ENCODE results near the gene PLXNA4. TPM values are rescaled to one million over a fixed set of nuclear protein-coding genes. Genes with fewer than 3 reads are reported as not detected.

PLXNA4 gene
- total and polyA plus RNA-seq, 3 donors from 2014 or later, result 3.4 to 5.5 (median 3.8) TPM

DNA sequence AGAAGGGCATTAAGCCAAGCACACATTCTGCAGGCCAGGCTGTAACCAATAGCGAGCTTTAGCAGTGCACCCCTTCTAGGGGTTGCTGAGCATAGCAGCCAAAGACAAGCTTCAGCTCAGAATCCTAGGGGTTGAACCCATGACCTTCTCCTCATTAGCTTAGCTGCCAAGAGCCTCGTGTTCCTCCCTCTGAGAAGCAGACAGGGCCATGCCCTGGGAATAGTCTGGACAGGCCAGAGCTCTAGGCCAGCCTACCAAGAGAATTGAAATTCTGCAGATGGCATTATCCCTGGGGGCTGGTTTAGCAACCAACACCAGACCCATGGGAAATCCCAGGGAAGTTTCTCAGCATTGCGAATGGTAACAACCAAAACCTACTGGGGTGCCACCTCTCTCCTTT, 77.2 kb downstream of the PLXNA4 start:
- Histone ChIP-seq H3K4me3 (no peak overlapping the region), H3K4me1 (peaks cover 13% of the 10 kb centered on the region), H3K36me3 (ENCODE audit: low read depth, missing control alignments) (no peaks in the 10 kb centered on the region), H3K9me3 (no peaks in the 10 kb centered on the region), H3K27me3 (no peaks in the 10 kb centered on the region), H3K27ac (no peak overlapping the region)
- intact Hi-C loops (cut with DNase I; ENCODE audit: low total_unique reads), result no loop called here
- TF ChIP-seq, protein P1, sequence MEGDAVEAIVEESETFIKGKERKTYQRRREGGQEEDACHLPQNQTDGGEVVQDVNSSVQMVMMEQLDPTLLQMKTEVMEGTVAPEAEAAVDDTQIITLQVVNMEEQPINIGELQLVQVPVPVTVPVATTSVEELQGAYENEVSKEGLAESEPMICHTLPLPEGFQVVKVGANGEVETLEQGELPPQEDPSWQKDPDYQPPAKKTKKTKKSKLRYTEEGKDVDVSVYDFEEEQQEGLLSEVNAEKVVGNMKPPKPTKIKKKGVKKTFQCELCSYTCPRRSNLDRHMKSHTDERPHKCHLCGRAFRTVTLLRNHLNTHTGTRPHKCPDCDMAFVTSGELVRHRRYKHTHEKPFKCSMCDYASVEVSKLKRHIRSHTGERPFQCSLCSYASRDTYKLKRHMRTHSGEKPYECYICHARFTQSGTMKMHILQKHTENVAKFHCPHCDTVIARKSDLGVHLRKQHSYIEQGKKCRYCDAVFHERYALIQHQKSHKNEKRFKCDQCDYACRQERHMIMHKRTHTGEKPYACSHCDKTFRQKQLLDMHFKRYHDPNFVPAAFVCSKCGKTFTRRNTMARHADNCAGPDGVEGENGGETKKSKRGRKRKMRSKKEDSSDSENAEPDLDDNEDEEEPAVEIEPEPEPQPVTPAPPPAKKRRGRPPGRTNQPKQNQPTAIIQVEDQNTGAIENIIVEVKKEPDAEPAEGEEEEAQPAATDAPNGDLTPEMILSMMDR (IDR thresholded peaks at IDR 0.05), result no peak
- no peak for TF ChIP-seq POLR2A (IDR thresholded peaks at IDR 0.05)
- 65 to 70% methylated on average over 2 to 3 of the region's 3 CpGs for WGBS, 2 donors
- no peak for DNase-seq

- Histone ChIP-seq H3K27me3 (no peaks in the 10 kb centered on the region), H3K36me3 (ENCODE audit: low read depth, missing control alignments) (no peaks in the 10 kb centered on the region), H3K9me3 (no peaks in the 10 kb centered on the region), H3K4me3 (no peak overlapping the region), H3K27ac (no peak overlapping the region), H3K4me1 (peaks cover 13% of the 10 kb centered on the region)
- intact Hi-C loops (cut with DNase I; ENCODE audit: low total_unique reads), result no loop called here
- TF ChIP-seq, protein P1 (IDR thresholded peaks at IDR 0.05), result no peak
- TF ChIP-seq POLR2A (IDR thresholded peaks at IDR 0.05), result no peak
- 64 to 92% methylated on average over 4 of the region's 4 CpGs for WGBS, 2 donors
- no peak for DNase-seq
Observed at GRCh38 chr7:132498319-132498718, 78.0 kb downstream of the PLXNA4 start.

- intact Hi-C loops (cut with DNase I; ENCODE audit: low total_unique reads), result no loop called here
- H3K27me3 ChIP-seq, result no peaks in the 10 kb centered on the region
- WGBS, 2 donors, result 79 to 88% methylated on average over 5 of the region's 5 CpGs
Observed at GRCh38 chr7:132497098-132497497, 79.2 kb downstream of the PLXNA4 start.

DNA sequence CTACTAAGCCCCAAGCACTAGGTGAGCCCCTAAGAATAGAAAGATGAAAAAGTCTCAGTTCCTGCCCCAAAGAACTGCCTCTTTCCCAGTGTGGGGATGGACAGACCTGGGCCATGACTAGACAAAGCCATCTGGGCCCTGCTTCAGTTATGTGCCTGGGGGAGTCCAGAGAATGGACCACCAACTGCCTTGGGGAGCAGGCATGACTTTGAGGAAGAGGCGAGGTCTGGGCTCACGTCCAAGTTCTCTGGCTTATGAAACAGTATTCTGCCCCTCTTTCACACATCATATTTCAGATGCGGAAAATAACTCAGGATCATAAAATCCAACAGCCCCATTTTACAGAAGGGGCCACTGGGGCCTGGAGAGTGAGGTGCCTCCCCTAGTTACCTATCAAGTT, 80.3 kb downstream of the PLXNA4 start:
- Histone ChIP-seq H3K4me3 (no peak overlapping the region), H3K9me3 (no peaks in the 10 kb centered on the region), H3K4me1 (peaks cover 9% of the 10 kb centered on the region), H3K27me3 (no peaks in the 10 kb centered on the region), H3K27ac (no peak overlapping the region), H3K36me3 (ENCODE audit: low read depth, missing control alignments) (no peaks in the 10 kb centered on the region)
- intact Hi-C loops (cut with DNase I; ENCODE audit: low total_unique reads), result no loop called here
- TF ChIP-seq POLR2A (IDR thresholded peaks at IDR 0.05), result no peak
- TF ChIP-seq, protein P1 (IDR thresholded peaks at IDR 0.05), result no peak
- 72 to 89% methylated on average over 3 of the region's 3 CpGs for WGBS, 2 donors
- DNase-seq, result no peak

More at GRCh38 chr7:132497098-132497497, 79.2 kb downstream of the PLXNA4 start:
- DNase-seq, result no peak
- TF ChIP-seq, protein P1 (IDR thresholded peaks at IDR 0.05), result no peak
- TF ChIP-seq POLR2A (IDR thresholded peaks at IDR 0.05), result no peak
- H3K36me3 ChIP-seq (ENCODE audit: low read depth, missing control alignments), result no peaks in the 10 kb centered on the region
- H3K4me1 ChIP-seq, result peaks cover 13% of the 10 kb centered on the region
- no peak overlapping the region for H3K4me3 ChIP-seq
- no peaks in the 10 kb centered on the region for H3K9me3 ChIP-seq
- H3K27ac ChIP-seq, result no peak overlapping the region

DNA sequence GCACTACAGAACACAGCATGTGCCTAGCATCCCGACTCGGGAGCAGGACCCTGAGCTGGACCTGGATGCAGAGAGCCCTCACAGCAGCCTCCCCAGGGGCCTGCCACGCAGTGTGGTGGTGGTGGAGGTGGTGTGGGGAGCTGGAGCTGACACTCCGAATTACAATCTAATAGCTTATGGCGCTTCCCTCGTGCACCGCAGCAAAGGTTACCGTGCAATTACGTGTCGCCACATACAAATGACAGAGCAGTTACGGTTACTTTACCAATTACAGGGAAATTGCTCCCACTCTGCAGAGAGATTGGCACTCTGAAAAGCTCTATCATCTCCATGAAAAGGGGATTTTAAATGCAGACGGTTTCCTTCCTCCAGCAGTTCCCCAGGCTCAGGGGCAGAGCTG, 81.8 kb downstream of the PLXNA4 start:
- Histone ChIP-seq H3K36me3 (ENCODE audit: low read depth, missing control alignments) (no peaks in the 10 kb centered on the region), H3K27me3 (no peaks in the 10 kb centered on the region), H3K4me3 (no peak overlapping the region), H3K9me3 (no peaks in the 10 kb centered on the region), H3K4me1 (peaks cover 5% of the 10 kb centered on the region), H3K27ac (no peak overlapping the region)
- no peak for DNase-seq
- TF ChIP-seq, protein P1 (IDR thresholded peaks at IDR 0.05), result no peak
- no peak for TF ChIP-seq POLR2A (IDR thresholded peaks at IDR 0.05)
- intact Hi-C loops (cut with DNase I; ENCODE audit: low total_unique reads), result no loop called here
- 92 to 96% methylated on average over 12 of the region's 12 CpGs for WGBS, 2 donors
